Lung (tissue), 12 donors: Measurements from ENCODE around the gene ZCCHC10. TPM values are rescaled to one million over a fixed set of nuclear protein-coding genes. Genes with fewer than 3 reads are reported as not detected.
"Not testable (repeated sequence)": the region's sequence is repeated elsewhere in the genome, so short reads cannot be mapped to it uniquely, and the experiment has no call there.

Experiments
- ATAC-seq: fragments of 200-7000 bp; cut with Tn5 transposase; one replicate; pipeline ENCODE4 v1.9.1; 2020; ENCODE audit warnings: moderate number of reproducible peaks; ENCODE audit not compliant: insufficient read depth, low FRiP score
- DNase-seq, 3 donors: peaks; one replicate each; pipeline ENCODE4 v3.0.0-alpha.2; 2013 to 2017
- H3K27ac ChIP-seq, 2 donors: one replicate each; pipeline ENCODE4 v1.5.1; 2013; ENCODE audit warnings: mild to moderate bottlenecking in 2 of 2, moderate library complexity in 2 of 2, control low read depth in 1 of 2, inconsistent platforms in 1 of 2, low read depth in 1 of 2, low read length in 1 of 2
- H3K27me3 ChIP-seq, 3 donors: one replicate each; pipeline ENCODE4 v1.5.1; 2013; ENCODE audit warnings: low read length in 2 of 3; ENCODE audit not compliant: control insufficient read depth in 3 of 3, insufficient read depth in 3 of 3
- H3K36me3 ChIP-seq, 4 donors: one replicate each; pipeline ENCODE4 v1.5.1; 2013; ENCODE audit warnings: low read length in 4 of 4, mild to moderate bottlenecking in 1 of 4, moderate library complexity in 1 of 4; ENCODE audit not compliant: control insufficient read depth in 4 of 4, insufficient read depth in 4 of 4
- H3K4me1 ChIP-seq, 5 donors: one replicate each; pipeline ENCODE4 v1.5.1; 2013; ENCODE audit warnings: low read length in 5 of 5, mild to moderate bottlenecking in 2 of 5, moderate library complexity in 1 of 5; ENCODE audit not compliant: control insufficient read depth in 5 of 5, insufficient read depth in 5 of 5
- H3K4me3 ChIP-seq: one replicate; pipeline ENCODE4 v1.5.1; 2013; ENCODE audit warnings: mild to moderate bottlenecking, control low read depth, moderate library complexity
- H3K9ac ChIP-seq, 2 donors: one replicate each; pipeline ENCODE4 v1.5.1; 2013; ENCODE audit warnings: low read length in 2 of 2, control low read depth in 1 of 2; ENCODE audit not compliant: insufficient read depth in 1 of 2
- H3K9me3 ChIP-seq, 4 donors: one replicate each; pipeline ENCODE4 v1.5.1; 2013; ENCODE audit warnings: low read length in 3 of 4, mild to moderate bottlenecking in 1 of 4, moderate library complexity in 1 of 4; ENCODE audit not compliant: control insufficient read depth in 4 of 4, insufficient read depth in 3 of 4
- WGBS, 2 donors: extraction: QIAGEN DNeasy Blood & Tissue Kit; methylation state at CpG; one replicate each; pipeline ENCODE4 v1.1.7; 2013; 5-methylcytosine and 5-hydroxymethylcytosine counted together
- polyA plus RNA-seq, 2 donors: library from polyadenylated mRNA; stranded (reverse); fragments of 200-250 nt; gene quantifications; one replicate each; pipeline ENCODE4 v1.2.1, GENCODE V29; 2013
- total RNA-seq, 2 donors: library from RNA; depleted of rRNA in 1 of 2; stranded (reverse); fragments of >200 nt in 1 of 2; gene quantifications; one replicate each; pipeline ENCODE4 v1.2.1, GENCODE V29; 2014 to 2021
- TF ChIP-seq, protein P1 (sequence below): IDR thresholded peaks from 2 replicates; pipeline ENCODE4 v1.5.1; 2012; ENCODE audit warnings: mild to moderate bottlenecking; ENCODE audit errors: control extremely low read depth, extremely low read depth
- donor health status: control.
- donor health status: control.
- donor health status: Bipolar disorder and iron deficiency.
- donor health status: healthy.
- donor health status: DM: yes; HTN: yes; CAD: no.

The ZCCHC10 gene
- total and polyA plus RNA-seq, 4 donors, result 15.3 to 31.3 (median 24.8) TPM

- Histone ChIP-seq H3K9ac (peak overlapping the region in 1 of 2 donors; percentile 28), H3K36me3 (peaks cover 0 to 10% (median 0%) of the 10 kb centered on the region in 4 donors), H3K27me3 (no peaks in the 10 kb centered on the region), H3K27ac (peak overlapping the region in 1 of 2 donors; percentile 83), H3K4me3 (no peak overlapping the region), H3K9me3 (no peaks in the 10 kb centered on the region), H3K4me1 (peaks cover 7 to 30% (median 12%) of the 10 kb centered on the region in 5 donors)
- ATAC-seq (no peak), DNase-seq (peak in 2 of 3 donors; percentile 47 to 48)
- TF ChIP-seq, protein P1, sequence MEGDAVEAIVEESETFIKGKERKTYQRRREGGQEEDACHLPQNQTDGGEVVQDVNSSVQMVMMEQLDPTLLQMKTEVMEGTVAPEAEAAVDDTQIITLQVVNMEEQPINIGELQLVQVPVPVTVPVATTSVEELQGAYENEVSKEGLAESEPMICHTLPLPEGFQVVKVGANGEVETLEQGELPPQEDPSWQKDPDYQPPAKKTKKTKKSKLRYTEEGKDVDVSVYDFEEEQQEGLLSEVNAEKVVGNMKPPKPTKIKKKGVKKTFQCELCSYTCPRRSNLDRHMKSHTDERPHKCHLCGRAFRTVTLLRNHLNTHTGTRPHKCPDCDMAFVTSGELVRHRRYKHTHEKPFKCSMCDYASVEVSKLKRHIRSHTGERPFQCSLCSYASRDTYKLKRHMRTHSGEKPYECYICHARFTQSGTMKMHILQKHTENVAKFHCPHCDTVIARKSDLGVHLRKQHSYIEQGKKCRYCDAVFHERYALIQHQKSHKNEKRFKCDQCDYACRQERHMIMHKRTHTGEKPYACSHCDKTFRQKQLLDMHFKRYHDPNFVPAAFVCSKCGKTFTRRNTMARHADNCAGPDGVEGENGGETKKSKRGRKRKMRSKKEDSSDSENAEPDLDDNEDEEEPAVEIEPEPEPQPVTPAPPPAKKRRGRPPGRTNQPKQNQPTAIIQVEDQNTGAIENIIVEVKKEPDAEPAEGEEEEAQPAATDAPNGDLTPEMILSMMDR, result no peak
- WGBS, 2 donors, result 36 to 59% methylated on average over 6 of the region's 6 CpGs
These were observed 22.8 kb upstream of the ZCCHC10 start for GRCh38 chr5:133048993-133049725.

- H3K27ac ChIP-seq, result no peak overlapping the region
- DNase-seq, result no peak
- 95 to 96% methylated on average over 19 of the region's 19 CpGs for WGBS, 2 donors
- H3K9me3 ChIP-seq, result no peaks in the 10 kb centered on the region
- H3K9ac ChIP-seq, result no peak overlapping the region
- no peaks in the 10 kb centered on the region for H3K27me3 ChIP-seq
- TF ChIP-seq, protein P1, result no peak
- no peak for ATAC-seq
- H3K4me3 ChIP-seq, result no peak overlapping the region
- peaks cover 2 to 18% (median 8%) of the 10 kb centered on the region in 5 donors for H3K4me1 ChIP-seq
- peaks cover 0 to 10% (median 0%) of the 10 kb centered on the region in 4 donors for H3K36me3 ChIP-seq
These were observed 21.1 kb upstream of the ZCCHC10 start for GRCh38 chr5:133047404-133047803.

GRCh38 chr5:133046560-133046959, 20.2 kb upstream of the ZCCHC10 start:
- not testable (repeated sequence) for H3K9me3 ChIP-seq, DNase-seq, H3K36me3 ChIP-seq, H3K27ac ChIP-seq, H3K9ac ChIP-seq, H3K4me3 ChIP-seq, ATAC-seq, H3K27me3 ChIP-seq
- 86 to 87% methylated on average over 8 of the region's 8 CpGs for WGBS, 2 donors
- H3K4me1 ChIP-seq, result peaks cover 2 to 18% (median 8%) of the 10 kb centered on the region in 5 donors

GRCh38 chr5:133041910-133042309, 15.6 kb upstream of the ZCCHC10 start:
- no peak overlapping the region for H3K27ac ChIP-seq
- H3K9ac ChIP-seq, result no peak overlapping the region
- no peaks in the 10 kb centered on the region for H3K27me3 ChIP-seq
- DNase-seq (no peak), ATAC-seq (no peak)
- no peaks in the 10 kb centered on the region for H3K9me3 ChIP-seq
- TF ChIP-seq, protein P1, result no peak
- no peak overlapping the region for H3K4me3 ChIP-seq
- no peaks in the 10 kb centered on the region for H3K4me1 ChIP-seq
- H3K36me3 ChIP-seq, result no peaks in the 10 kb centered on the region
- WGBS, 2 donors, result 89 to 94% methylated on average over 1 of the region's 1 CpG
